ENCODE data around the gene LGALS4.
"Not testable (repeated sequence)": the region's sequence is repeated elsewhere in the genome, so short reads cannot be mapped to it uniquely, and the experiment has no call there.

The LGALS4 gene

GRCh38 chr19:38793671-38794070 is 19.1 kb downstream of the LGALS4 start:
- DNase-seq: no peak

- DNase-seq: no peak
Measured at GRCh38 chr19:38793177-38793576, 19.6 kb downstream of the LGALS4 start.

- DNase-seq: no peak
Measured at GRCh38 chr19:38792250-38793111, 20.3 kb downstream of the LGALS4 start.

- not testable (repeated sequence) for DNase-seq
Measured at GRCh38 chr19:38791451-38792064, 21.2 kb downstream of the LGALS4 start.

- DNase-seq: not testable (repeated sequence)
Measured at GRCh38 chr19:38790507-38791403, 22.0 kb downstream of the LGALS4 start.

- DNase-seq: no peak
Measured at GRCh38 chr19:38788478-38789243, 24.1 kb downstream of the LGALS4 start, which contains the start of gene LGALS7B. TSS of gene LGALS7B (plus strand) at chr19:38789200. CDS start at chr19:38789227, 27 bp downstream.

- no peak for DNase-seq
Measured at GRCh38 chr19:38786572-38787265, 26.0 kb downstream of the LGALS4 start.

GRCh38 chr19:38786061-38786460 is 26.7 kb downstream of the LGALS4 start:
- DNase-seq: not testable (repeated sequence)

GRCh38 chr19:38785187-38785699 is 27.5 kb downstream of the LGALS4 start:
- DNase-seq: no peak

- DNase-seq: no peak
Measured at GRCh38 chr19:38784224-38784623, 28.5 kb downstream of the LGALS4 start.

GRCh38 chr19:38782212-38782611 is 30.5 kb downstream of the LGALS4 start:
- not testable (repeated sequence) for DNase-seq

- no peak for DNase-seq
Measured at GRCh38 chr19:38781058-38781457, 31.7 kb downstream of the LGALS4 start.

GRCh38 chr19:38780443-38780842 is 32.3 kb downstream of the LGALS4 start:
- no peak for DNase-seq

GRCh38 chr19:38778733-38779132 is 34.0 kb downstream of the LGALS4 start:
- no peak for DNase-seq

GRCh38 chr19:38774181-38774950 is 38.4 kb downstream of the LGALS4 start:
- no peak for DNase-seq

GRCh38 chr19:38773469-38774177 is 39.1 kb downstream of the LGALS4 start, which contains the start of gene LGALS7:
TSS of gene LGALS7 (minus strand) at chr19:38773517. CDS start at chr19:38773492, 25 bp downstream.
- no peak for DNase-seq

GRCh38 chr19:38771569-38771968 is 41.2 kb downstream of the LGALS4 start:
- not testable (repeated sequence) for DNase-seq

GRCh38 chr19:38770949-38771275 is 41.8 kb downstream of the LGALS4 start:
- not testable (repeated sequence) for DNase-seq

GRCh38 chr19:38770228-38770948 is 42.4 kb downstream of the LGALS4 start:
- DNase-seq: not testable (repeated sequence)
